Caco-2 (cell line): ENCODE measurements around the gene SRSF12. TPM values are rescaled to one million over a fixed set of nuclear protein-coding genes. Genes with fewer than 3 reads are reported as not detected.
A peak's percentile ranks its signal among the peaks of the same experiment; 100 is the strongest.

ENCODE experiments used
- Bru-seq: library from RNA; stranded (reverse); fragments of 400-500 nt; gene quantifications from one replicate; lab custom pipeline; 2021; lab: Mats Ljungman, UMichigan
- BruChase-seq, 2 experiments: library from RNA; stranded (reverse); fragments of 400-500 nt; gene quantifications; one replicate each; lab custom pipeline; 2021; lab: Mats Ljungman, UMichigan
- BruUV-seq: library from RNA; stranded (reverse); fragments of 400-500 nt; replicated peaks from 2 replicates; lab custom pipeline; 2021; lab: Mats Ljungman, UMichigan
- CTCF ChIA-PET: fragments of 300-600 bp; sonication (Branson Sonifier 250); formaldehyde crosslinking; loops from one replicate; lab custom pipeline; 2022; ENCODE audit warnings: antibody characterized with exemption; lab: Charles Lee
- POLR2A ChIA-PET: fragments of 300-600 bp; sonication (Branson Sonifier 250); formaldehyde crosslinking; loops from one replicate; lab custom pipeline; 2022; ENCODE audit warnings: antibody characterized with exemption; lab: Charles Lee
- DNase-seq, 2 experiments: peaks; one replicate each; pipeline versions ENCODE4 v3.0.0 to v3.0.0-alpha.2; 2020 to 2022
- H3K27me3 ChIP-seq: replicated peaks from 2 replicates; pipeline ENCODE4 v1.6.0; 2011; ENCODE audit warnings: low read length; ENCODE audit not compliant: control insufficient read depth, insufficient read depth
- H3K36me3 ChIP-seq: 2 replicates; pipeline ENCODE4 v1.5.1; 2011; ENCODE audit warnings: low read length; ENCODE audit not compliant: control insufficient read depth, insufficient read depth
- H3K4me1 ChIP-seq: fragments of 250-450 bp; sonication (Bioruptor Pico); 2 replicates; pipeline ENCODE4 v1.5.1; 2020; ENCODE audit warnings: mild to moderate bottlenecking
- H3K4me3 ChIP-seq: 2 replicates; pipeline ENCODE4 v1.5.1; 2011; ENCODE audit warnings: low read depth, mild to moderate bottlenecking, control low read depth, low read length
- H3K9me3 ChIP-seq: fragments of 250-450 bp; sonication (Bioruptor Pico); 2 replicates; pipeline ENCODE4 v1.5.1; 2020; ENCODE audit warnings: mild to moderate bottlenecking, moderate library complexity
- H3K27ac Mint-ChIP-seq: one replicate; pipeline ENCODE4 v1.8.0; 2022; ENCODE audit warnings: mixed read lengths; ENCODE audit not compliant: unreplicated experiment
- H3K27me3 Mint-ChIP-seq: one replicate; pipeline ENCODE4 v1.8.0; 2022; ENCODE audit warnings: mixed read lengths; ENCODE audit not compliant: insufficient read depth, unreplicated experiment
- H3K36me3 Mint-ChIP-seq: one replicate; pipeline ENCODE4 v1.8.0; 2022; ENCODE audit warnings: mild to moderate bottlenecking, mixed read lengths; ENCODE audit not compliant: insufficient read depth, unreplicated experiment
- H3K4me1 Mint-ChIP-seq: one replicate; pipeline ENCODE4 v1.8.0; 2022; ENCODE audit warnings: low read depth, mixed read lengths; ENCODE audit not compliant: unreplicated experiment
- H3K4me3 Mint-ChIP-seq: one replicate; pipeline ENCODE4 v1.8.0; 2022; ENCODE audit warnings: mild to moderate bottlenecking, moderate library complexity, mixed read lengths; ENCODE audit not compliant: unreplicated experiment
- H3K9me3 Mint-ChIP-seq: one replicate; pipeline ENCODE4 v1.8.0; 2022; ENCODE audit warnings: mixed read lengths; ENCODE audit not compliant: unreplicated experiment
- intact Hi-C: fragments of 100-400 bp; cut with micrococcal nuclease; formaldehyde crosslinking; loops from one replicate; pipeline ENCODE4 v1.10.0; 2022; ENCODE audit not compliant: unreplicated experiment
- long read RNA-seq: library from polyadenylated mRNA; stranded (forward); transcript quantifications from one replicate; pipeline ENCODE4 v2.0.0, GENCODE V29; 2022
- total RNA-seq: library from RNA; stranded (reverse); gene quantifications from 2 replicates; pipeline ENCODE4 v1.2.3, GENCODE V29; 2022
- TF ChIP-seq, protein P1 (sequence below), 2 experiments: fragments of 200-600 bp in 1 of 2; IDR thresholded peaks; 1 replicate in 1 of 2; 2 replicates in 1 of 2; pipeline versions ENCODE4 v1.5.1 to v1.8.0; 2011 to 2022; ENCODE audit warnings: antibody characterized with exemption in 1 of 2, control low read depth in 1 of 2, inconsistent platforms in 1 of 2, low read depth in 1 of 2, low read length in 1 of 2, mild to moderate bottlenecking in 1 of 2, moderate library complexity in 1 of 2; ENCODE audit not compliant: insufficient read depth in 1 of 2, severe bottlenecking in 1 of 2, unreplicated experiment in 1 of 2

The SRSF12 gene
- 0.49 and 0.79 TPM in 2 replicates for total RNA-seq
- percentile 34 among the genes with signal in this experiment for Bru-seq, nascent RNA
- percentile 45 among the genes with signal in this experiment for BruChase-seq, experiment 1, labeled RNA remaining after a 2-hour chase
- BruChase-seq, experiment 2, labeled RNA remaining after a 6-hour chase = percentile 37 among the genes with signal in this experiment
- long read RNA-seq, partial matches to known transcripts = 0 of 2 reads
- long read RNA-seq, other reads (novel, unspliced or antisense) = 1 of 2 reads

DNA sequence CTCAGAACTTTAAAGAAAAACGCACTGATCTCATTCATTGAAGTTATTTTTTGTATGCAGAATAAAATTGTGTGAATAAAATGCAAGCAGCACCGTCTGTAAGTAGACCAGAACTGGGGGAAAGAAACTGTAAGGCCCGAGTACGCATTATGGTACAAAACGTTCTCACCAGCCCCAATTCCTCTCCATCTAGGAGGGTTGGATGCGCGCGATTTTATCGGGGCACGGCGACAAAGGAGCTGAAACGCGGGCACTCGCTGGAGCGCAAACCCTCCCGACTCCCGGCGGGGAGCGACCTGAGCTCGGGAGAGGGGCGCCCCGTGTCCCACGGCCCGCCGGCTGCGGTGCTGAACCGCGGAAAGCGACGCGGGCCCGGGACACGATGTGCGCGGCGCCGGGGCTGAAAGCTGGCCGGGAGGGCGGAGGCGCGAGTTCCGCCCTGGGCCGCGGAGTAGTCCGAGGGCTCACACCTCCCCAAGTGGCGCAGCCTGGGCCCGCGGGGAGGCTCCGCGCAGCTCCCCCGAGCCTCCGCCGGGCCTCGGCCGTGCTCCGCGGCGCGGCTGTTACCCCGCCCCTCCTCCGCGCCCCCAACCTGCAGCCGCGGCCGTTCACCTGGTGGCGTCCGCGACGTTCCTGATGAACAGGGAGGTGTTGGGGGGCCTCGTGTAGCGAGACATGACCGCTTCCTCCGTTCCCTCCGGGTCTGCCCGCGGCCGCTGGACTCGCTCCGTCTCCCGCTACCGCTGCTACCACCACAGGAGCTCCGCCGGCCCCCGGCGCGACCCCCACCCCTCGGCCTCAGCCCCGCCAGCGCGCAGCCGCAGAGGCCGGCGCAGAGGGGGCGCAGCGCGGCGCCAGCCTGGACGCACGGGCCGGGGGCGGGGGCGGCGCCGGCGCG, at the start of gene SRSF12:
Gene SRSF12 (minus strand): TSS at position 861 of the 898 bp plus-strand sequence. CDS start 184 bp downstream, at position 677.
- no TSS peak for BruUV-seq
- Mint-ChIP-seq H3K27me3 (no peaks in the 10 kb centered on the region), H3K4me1 (no peaks in the 10 kb centered on the region), H3K9me3 (no peaks in the 10 kb centered on the region), H3K4me3 (peak within 1 kb of the TSS; percentile 80), H3K36me3 (no peaks in the 10 kb centered on the region), H3K27ac (no peak within 1 kb of the TSS)
- Histone ChIP-seq H3K4me1 (no peaks in the 10 kb centered on the region), H3K9me3 (no peaks in the 10 kb centered on the region), H3K4me3 (peak within 1 kb of the TSS; percentile 35), H3K27me3 (no peaks in the 10 kb centered on the region), H3K36me3 (no peaks in the 10 kb centered on the region)
- DNase-seq = peak in 1 of 2 experiments; percentile 48
- intact Hi-C loops = loop anchor here (2.0 kb wide), 1 partner anchor 135 kb away; no protein-coding TSS in a partner anchor
- CTCF ChIA-PET = interaction anchor here (0.6 to 1.6 kb wide), 5 partner anchors 23 to 455 kb away, joined by 3 to 5 read pairs (median 3); no protein-coding TSS in a partner anchor
- POLR2A ChIA-PET = interaction anchor here (0.8 kb wide), 1 partner anchor 37 kb away, joined by 3 read pairs; the partner anchor contains the start of gene PNRC1
- TF ChIP-seq, protein P1, sequence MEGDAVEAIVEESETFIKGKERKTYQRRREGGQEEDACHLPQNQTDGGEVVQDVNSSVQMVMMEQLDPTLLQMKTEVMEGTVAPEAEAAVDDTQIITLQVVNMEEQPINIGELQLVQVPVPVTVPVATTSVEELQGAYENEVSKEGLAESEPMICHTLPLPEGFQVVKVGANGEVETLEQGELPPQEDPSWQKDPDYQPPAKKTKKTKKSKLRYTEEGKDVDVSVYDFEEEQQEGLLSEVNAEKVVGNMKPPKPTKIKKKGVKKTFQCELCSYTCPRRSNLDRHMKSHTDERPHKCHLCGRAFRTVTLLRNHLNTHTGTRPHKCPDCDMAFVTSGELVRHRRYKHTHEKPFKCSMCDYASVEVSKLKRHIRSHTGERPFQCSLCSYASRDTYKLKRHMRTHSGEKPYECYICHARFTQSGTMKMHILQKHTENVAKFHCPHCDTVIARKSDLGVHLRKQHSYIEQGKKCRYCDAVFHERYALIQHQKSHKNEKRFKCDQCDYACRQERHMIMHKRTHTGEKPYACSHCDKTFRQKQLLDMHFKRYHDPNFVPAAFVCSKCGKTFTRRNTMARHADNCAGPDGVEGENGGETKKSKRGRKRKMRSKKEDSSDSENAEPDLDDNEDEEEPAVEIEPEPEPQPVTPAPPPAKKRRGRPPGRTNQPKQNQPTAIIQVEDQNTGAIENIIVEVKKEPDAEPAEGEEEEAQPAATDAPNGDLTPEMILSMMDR (IDR thresholded peaks at IDR 0.05; ENCODE audit: insufficient read depth in 1 of 2, low read depth in 1 of 2, low read length in 1 of 2, severe bottlenecking in 1 of 2, unreplicated experiment in 1 of 2) = no peak

GRCh38 chr6:89162047-89162371, 44.1 kb upstream of the SRSF12 start:
- no peaks in the 10 kb centered on the region for H3K27me3 Mint-ChIP-seq
- ChIA-PET POLR2A (no interaction called here), CTCF (no interaction called here)
- no peak for DNase-seq
- Histone ChIP-seq H3K4me1 (no peaks in the 10 kb centered on the region), H3K36me3 (no peaks in the 10 kb centered on the region; the same call in 1 of the 2 replicates), H3K27me3 (no peaks in the 10 kb centered on the region), H3K9me3 (no peaks in the 10 kb centered on the region), H3K4me3 (no peak overlapping the region)
- no peak overlapping the region for H3K27ac Mint-ChIP-seq
- H3K4me1 Mint-ChIP-seq = no peaks in the 10 kb centered on the region
- peaks cover 29% of the 10 kb centered on the region for H3K36me3 Mint-ChIP-seq
- H3K4me3 Mint-ChIP-seq = no peak overlapping the region
- TF ChIP-seq, protein P1 (IDR thresholded peaks at IDR 0.05; ENCODE audit: insufficient read depth in 1 of 2, low read depth in 1 of 2, low read length in 1 of 2, severe bottlenecking in 1 of 2, unreplicated experiment in 1 of 2) = no peak
- intact Hi-C loops = no loop called here
- BruUV-seq = no TSS peak
- H3K9me3 Mint-ChIP-seq = no peaks in the 10 kb centered on the region
